SIG-M5 treated with dmso at 0.1 percent for 504 hours (cell line): ENCODE results near the gene BMERB1.
"Not testable (repeated sequence)": the region's sequence is repeated elsewhere in the genome, so short reads cannot be mapped to it uniquely, and the experiment has no call there.

Source experiments
- DNase-seq: peaks from one replicate; lab custom pipeline; 2025; ENCODE audit not compliant: unreplicated experiment; lab: John Stamatoyannopoulos, UW

The BMERB1 gene

DNA sequence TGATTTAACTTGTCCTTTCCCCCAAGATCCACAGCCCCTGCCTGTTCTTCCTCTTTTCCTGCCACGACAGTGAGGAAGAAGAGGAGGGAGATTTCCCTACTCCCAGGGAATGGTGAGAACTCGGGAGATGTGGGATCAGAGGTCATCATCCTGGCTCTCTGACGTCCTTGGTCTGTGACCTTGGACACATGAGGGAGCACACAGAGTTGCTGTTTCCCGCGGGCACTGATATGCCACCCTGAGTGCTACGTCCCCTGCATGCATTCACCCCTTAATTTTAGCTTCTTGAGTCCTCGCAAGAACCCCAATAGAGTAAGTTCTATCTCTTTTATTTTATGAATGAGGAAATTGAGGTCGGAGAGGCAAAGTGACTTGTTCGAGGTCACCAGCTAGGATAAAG lies 85.4 kb downstream of the BMERB1 start:
- no peak for DNase-seq

DNA sequence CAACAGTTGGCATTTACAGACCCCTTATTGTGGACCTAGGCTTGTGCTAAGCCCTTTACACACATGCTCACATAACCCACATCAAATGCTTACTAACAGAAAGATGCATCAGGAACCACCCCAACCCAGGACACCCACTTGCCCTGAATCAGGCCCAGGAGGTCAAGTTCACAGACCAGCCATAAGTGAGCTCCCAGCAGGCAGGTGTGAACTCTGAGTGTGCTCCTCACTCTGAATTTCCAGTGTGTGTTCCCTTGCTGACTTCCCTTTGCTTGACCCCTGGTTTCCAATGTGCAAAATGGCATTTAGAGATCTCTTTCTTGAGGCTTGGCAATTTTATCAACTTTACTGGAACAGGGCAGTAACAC lies 87.0 kb downstream of the BMERB1 start:
- no peak for DNase-seq

- no peak for DNase-seq
Measured at GRCh38 chr16:15521758-15522509, 87.5 kb downstream of the BMERB1 start.

DNA sequence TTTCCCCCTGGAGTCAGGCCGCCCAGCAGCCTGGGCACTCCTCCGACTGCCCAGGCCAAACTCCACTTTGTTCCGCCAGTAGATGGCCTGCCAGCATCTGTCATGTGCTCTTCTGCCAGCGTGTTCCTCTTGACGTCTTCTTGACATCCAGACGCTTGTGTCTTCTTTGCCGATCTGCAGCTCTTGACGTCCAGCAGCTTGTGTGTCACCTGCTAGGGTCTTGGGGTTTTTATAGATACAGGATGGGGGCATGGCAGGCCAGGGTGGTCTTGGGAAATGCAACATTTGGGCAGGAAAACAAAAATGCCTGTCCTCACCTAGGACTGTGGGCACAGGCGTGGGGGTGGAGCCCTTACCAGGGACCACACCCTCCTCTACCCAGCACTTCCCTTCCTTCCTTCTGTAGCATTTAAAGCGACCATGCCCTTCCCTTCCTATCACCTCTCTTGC lies 88.7 kb downstream of the BMERB1 start:
- no peak for DNase-seq

DNA sequence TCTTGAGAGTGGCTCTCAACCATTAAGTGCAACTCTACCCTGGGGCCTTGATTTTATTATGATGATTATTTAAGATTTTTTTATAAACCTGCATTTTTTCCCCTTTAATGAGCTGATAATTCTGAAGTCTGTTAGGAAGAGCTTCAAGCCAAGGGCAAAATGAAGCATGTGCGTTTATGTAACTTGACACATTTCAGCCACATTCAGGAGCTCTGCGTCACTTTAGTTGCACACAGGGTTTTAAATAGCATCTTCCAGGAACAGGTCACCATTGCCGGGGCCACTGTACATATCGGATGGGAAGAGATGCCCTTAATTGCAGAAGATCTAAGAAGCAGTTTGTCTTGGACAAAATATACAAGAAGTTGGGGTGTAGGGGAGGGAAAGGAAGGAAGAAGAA lies 89.6 kb downstream of the BMERB1 start:
- no peak for DNase-seq

DNA sequence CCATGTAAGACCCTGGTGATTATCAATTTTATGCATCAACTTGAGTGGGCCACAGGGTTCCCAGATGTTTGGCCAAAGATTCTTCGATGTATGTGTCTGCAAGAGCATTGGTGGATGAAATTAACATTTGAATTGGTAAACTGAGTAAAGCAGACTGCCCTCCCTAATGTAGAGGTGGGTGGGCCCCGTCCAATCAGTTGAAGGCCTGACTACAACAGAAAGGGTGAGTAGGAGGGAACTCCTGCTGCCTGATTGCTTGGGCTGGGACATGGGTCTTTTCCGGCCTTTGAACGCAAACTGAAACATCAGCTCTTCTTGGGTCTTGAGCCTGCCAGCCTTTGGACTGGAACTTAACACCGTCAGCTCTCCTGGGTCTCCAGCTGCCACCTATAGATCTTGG lies 90.6 kb downstream of the BMERB1 start:
- DNase-seq, result no peak

DNA sequence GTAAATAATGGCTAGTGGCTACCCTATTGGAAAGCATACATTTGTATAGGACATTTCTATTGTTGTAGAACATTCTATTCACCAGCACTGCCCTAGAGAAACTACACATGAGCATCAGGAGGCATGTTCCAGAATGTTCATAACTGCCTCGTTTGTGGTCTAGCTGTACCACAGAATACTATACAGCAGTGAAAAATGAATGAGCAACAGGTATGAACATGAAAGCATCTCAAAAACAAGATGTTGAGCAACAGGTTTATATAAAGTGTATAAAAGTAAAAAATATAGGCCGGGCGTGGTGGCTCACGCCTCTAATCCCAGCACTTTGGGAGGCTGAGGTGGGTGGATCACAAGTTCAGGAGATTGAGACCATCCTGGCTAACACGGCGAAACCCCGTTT lies 91.7 kb downstream of the BMERB1 start:
- DNase-seq, result no peak

GRCh38 chr16:15526731-15527130 lies 92.3 kb downstream of the BMERB1 start:
- no peak for DNase-seq

- DNase-seq, result no peak
Measured at GRCh38 chr16:15529673-15530072, 95.3 kb downstream of the BMERB1 start.

DNA sequence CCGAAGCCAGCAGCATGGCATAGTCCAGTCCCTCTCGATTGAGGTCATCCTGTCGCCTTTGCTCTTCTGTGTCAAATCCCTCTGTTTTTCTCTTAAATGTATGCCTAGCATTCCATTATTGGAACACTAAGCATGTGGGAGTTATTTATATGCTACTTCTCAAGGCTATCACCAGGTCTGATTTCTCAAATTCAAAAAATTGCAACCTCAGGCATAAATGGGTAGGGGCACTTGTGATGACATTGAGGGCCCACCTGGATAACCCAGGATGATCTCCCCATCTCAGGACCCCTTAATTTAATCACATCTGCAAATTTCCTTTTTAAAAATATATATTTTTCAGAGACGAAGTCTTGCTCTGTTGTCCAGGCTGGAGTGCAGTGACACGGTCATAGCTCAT lies 95.7 kb downstream of the BMERB1 start:
- no peak for DNase-seq

DNA sequence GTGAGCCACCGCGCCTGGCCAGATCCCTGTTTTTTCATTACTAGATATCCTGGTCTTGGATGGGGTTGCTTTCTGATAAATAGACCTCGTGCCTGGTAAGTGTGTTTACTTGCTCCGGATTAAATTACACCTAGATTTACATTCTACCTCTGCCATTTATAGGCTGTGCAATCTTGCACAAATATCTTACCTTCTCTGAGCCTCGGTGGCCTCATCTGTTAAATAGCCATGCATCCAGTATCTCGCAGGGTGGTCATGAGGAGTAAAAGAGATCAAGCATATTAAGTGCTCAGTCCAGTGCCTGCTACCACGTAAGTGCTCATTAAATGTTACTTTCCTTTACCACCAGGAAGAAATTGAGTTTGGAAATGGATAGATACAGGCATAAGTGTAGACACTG lies 98.4 kb downstream of the BMERB1 start:
- no peak for DNase-seq

DNA sequence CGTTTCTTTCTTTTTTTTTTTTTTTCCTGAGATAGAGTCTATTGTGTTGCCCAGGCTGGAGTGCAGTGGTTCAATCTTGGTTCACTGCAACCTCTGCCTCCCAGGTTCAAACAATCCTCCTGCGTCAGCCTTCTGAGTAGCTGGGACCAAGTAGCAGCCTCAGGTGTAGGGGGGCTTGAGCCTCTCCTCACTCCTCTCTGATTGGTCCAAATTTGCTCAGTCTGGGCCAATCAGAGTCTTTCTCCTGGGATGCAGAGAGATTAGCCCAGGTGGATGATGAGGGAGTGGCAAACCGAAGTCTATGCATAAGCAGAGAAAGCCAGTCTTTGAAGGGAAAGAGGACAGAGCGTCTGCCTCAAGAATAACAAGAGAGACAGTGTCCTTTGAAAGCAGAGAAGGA lies 99.0 kb downstream of the BMERB1 start:
- no peak for DNase-seq

- no peak for DNase-seq
Measured at GRCh38 chr16:15535772-15536171, 101.4 kb downstream of the BMERB1 start.

GRCh38 chr16:15536843-15537242 lies 102.5 kb downstream of the BMERB1 start:
- DNase-seq, result no peak

- peak; percentile 7 for DNase-seq
Measured at GRCh38 chr16:15538507-15538906, 104.1 kb downstream of the BMERB1 start.

- DNase-seq, result no peak
Measured at GRCh38 chr16:15539197-15539596, 104.8 kb downstream of the BMERB1 start.

DNA sequence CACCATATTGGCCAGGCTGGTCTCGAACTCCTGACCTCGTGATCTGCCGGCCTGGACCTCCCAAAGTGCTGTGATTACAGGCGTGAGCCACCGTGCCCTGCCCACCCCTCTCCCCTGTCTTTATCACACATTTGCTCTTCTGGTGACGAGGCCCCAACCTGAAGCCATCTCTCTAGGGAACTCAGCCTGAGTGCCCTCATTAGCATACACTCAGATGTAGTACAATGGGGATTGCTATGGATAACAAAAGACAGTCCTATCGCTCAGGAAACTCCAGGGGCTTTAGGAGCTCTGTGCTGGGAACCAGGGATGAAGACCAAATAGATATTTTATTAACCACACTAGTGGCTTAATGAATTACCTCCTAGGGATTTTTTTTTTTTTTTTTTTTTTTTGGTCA lies 107.9 kb downstream of the BMERB1 start:
- DNase-seq, result no peak

GRCh38 chr16:15542734-15543347 lies 108.5 kb downstream of the BMERB1 start:
- DNase-seq, result no peak

DNA sequence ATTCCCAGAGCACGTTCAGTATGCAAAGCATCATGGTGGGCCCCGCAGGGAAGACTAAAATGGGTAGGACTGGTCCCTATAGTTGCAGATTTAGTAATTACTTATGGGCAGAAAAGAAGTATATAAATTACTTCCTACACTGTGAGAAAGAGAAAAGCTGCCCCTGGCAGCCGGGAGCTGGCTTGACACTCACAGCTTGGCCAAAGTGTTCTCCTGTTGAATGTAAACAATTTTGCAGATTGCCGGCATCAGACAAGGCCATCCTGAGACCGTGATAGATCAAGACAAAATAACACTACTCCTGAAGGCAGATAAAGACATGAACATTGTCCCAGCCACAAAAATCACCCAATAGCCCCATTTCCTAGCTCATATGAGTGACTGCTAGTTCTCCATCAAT lies 110.0 kb downstream of the BMERB1 start:
- no peak for DNase-seq

GRCh38 chr16:15545544-15545943 lies 111.2 kb downstream of the BMERB1 start:
- no peak for DNase-seq

DNA sequence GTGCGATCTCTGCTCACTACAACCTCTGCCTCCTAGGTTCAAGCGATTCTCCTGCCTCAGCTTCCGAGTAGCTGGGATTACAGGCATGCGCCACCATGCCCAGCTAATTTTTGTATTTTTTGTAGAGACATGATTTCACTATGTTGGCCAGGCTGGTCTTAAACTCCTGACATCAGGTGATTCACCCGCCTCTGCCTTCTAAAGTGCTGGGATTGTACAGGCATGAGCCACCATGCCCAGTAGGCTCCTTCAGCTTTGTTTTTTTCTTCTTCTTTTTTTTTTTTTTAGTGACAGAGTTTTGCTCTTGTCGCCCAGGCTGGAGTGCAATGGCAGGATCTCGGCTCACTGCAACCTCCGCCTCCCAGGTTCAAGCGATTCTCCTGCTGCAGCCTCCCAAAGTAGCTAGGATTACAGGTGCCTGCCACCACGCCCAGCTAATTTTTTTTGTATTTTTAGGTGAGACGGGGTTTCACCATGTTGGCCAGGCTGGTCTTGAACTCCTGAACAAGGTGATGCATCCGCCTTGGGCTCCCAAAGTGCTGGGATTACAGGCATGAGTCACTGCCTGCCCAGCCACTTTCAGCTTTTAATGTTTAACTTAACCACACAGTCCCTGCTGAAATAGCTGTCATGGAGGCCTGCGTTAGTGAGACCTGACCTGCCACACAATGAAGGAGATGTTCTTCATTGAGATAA lies 112.8 kb downstream of the BMERB1 start:
- DNase-seq, result not testable (repeated sequence)

- no peak for DNase-seq
Measured at GRCh38 chr16:15547768-15548096, 113.3 kb downstream of the BMERB1 start.
